OCI-LY1 (cell line): Measurements from ENCODE around the gene UGT1A9.

ENCODE experiments used
- CTCF ChIP-seq: fragments of 200-600 bp; sonication (generic), shearing (Covaris generic); IDR thresholded peaks from 2 replicates; pipeline ENCODE4 v1.5.1; 2017; ENCODE audit warnings: mild to moderate bottlenecking, antibody characterized with exemption, low read length, moderate library complexity, mixed read lengths
- EZH2 ChIP-seq: fragments of 200-600 bp; sonication (generic), shearing (Covaris generic); IDR thresholded peaks from 2 replicates; pipeline ENCODE4 v1.8.0; 2017; ENCODE audit warnings: borderline replicate concordance, mixed run types, mild to moderate bottlenecking, antibody characterized with exemption, low read length, moderate library complexity, mixed read lengths

GRCh38 chr2:233789554-233789953, 117.9 kb downstream of the UGT1A9 start:
- TF ChIP-seq EZH2 = no peak
- TF ChIP-seq CTCF = no peak
